Gastroesophageal sphincter (tissue), 3 donors: ENCODE results near the gene TMEM63A.

Experiments used
- CTCF ChIP-seq, 4 experiments: fragments of 200-600 bp in 2 of 4; fragments of 450-650 bp in 2 of 4; sonication (generic) in 1 of 4; IDR thresholded peaks; one replicate each; pipeline ENCODE4 v1.5.1; 2017 to 2019; ENCODE audit warnings: antibody characterized with exemption in 4 of 4, mild to moderate bottlenecking in 2 of 4, moderate library complexity in 2 of 4
- EP300 ChIP-seq: sonication (generic); formaldehyde crosslinking; IDR thresholded peaks from one replicate; pipeline ENCODE4 v1.6.1; 2017; ENCODE audit warnings: antibody characterized with exemption, mild to moderate bottlenecking
- POLR2AphosphoS5 ChIP-seq: sonication (generic); formaldehyde crosslinking; IDR thresholded peaks from one replicate; pipeline ENCODE4 v1.6.1; 2017; ENCODE audit warnings: antibody characterized with exemption

DNA sequence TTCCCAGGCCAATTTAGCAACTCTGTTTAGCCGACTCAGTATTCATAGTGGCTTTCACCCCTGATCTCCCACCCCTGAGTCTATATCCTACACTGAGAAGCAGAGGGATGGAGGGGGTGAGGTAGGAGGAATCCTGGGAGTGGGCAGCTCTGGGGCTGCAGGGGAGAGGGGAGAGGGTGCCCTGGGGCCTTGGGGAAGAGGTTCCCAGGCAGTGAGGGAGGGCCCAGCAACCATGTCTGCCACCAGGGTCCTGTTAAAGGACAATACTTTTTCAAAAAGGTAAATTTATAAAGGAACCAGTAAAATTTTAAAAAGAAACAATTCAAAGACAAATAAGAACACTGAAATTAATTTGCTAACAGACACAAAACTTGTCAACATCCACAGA lies 42.0 kb downstream of the TMEM63A start:
- TF ChIP-seq POLR2AphosphoS5: no peak
- TF ChIP-seq CTCF (IDR thresholded peaks at IDR 0.05): no peak
- no peak for TF ChIP-seq EP300
